22Rv1 (cell line): ENCODE results near the gene PHACTR1.

ENCODE experiments used
- H3K27ac ChIP-seq: fragments of 450-650 bp; 2 replicates; pipeline ENCODE4 v1.5.1; 2017
- CTCF ChIP-seq: fragments of 450-650 bp; IDR thresholded peaks from 2 replicates; pipeline ENCODE4 v1.5.1; 2017; ENCODE audit warnings: mild to moderate bottlenecking
- ZFX ChIP-seq: fragments of 450-650 bp; IDR thresholded peaks from 2 replicates; pipeline ENCODE4 v1.6.1; 2017; ENCODE audit warnings: antibody characterized with exemption, borderline replicate concordance

Gene PHACTR1

GRCh38 chr6:12886961-12887775 lies 170.6 kb downstream of the PHACTR1 start:
- TF ChIP-seq ZFX, result no peak
- TF ChIP-seq CTCF, result no peak
- no peak overlapping the region for H3K27ac ChIP-seq

- TF ChIP-seq CTCF (peak; percentile 86), ZFX (no peak)
- no peak overlapping the region for H3K27ac ChIP-seq
These were observed 173.7 kb downstream of the PHACTR1 start for GRCh38 chr6:12890171-12890790.

- no peak overlapping the region for H3K27ac ChIP-seq
- TF ChIP-seq CTCF (no peak), ZFX (no peak)
These were observed 175.0 kb downstream of the PHACTR1 start for GRCh38 chr6:12891595-12891994.

- TF ChIP-seq CTCF (no peak), ZFX (no peak)
- no peak overlapping the region for H3K27ac ChIP-seq
These were observed 175.6 kb downstream of the PHACTR1 start for GRCh38 chr6:12892151-12892550.

- TF ChIP-seq CTCF, result no peak
- no peak for TF ChIP-seq ZFX
- no peak overlapping the region for H3K27ac ChIP-seq
These were observed 176.5 kb downstream of the PHACTR1 start for GRCh38 chr6:12893036-12893435.

GRCh38 chr6:12895721-12896120 lies 179.2 kb downstream of the PHACTR1 start:
- no peak for TF ChIP-seq ZFX
- TF ChIP-seq CTCF, result no peak
- H3K27ac ChIP-seq, result no peak overlapping the region

GRCh38 chr6:12896208-12896733 lies 179.7 kb downstream of the PHACTR1 start:
- no peak overlapping the region for H3K27ac ChIP-seq
- TF ChIP-seq ZFX, result no peak
- TF ChIP-seq CTCF, result no peak
